HCT116 (cell line): ENCODE data around the gene DPP6. TPM values are rescaled to one million over a fixed set of nuclear protein-coding genes. Genes with fewer than 3 reads are reported as not detected.

Experiments used
- ATAC-seq: fragments of 200-7000 bp; cut with Tn5 transposase; 2 replicates; pipeline ENCODE4 v1.9.1; 2020; ENCODE audit warnings: mild to moderate bottlenecking, moderate library complexity
- BruUV-seq: library from RNA; stranded (reverse); fragments of 400-500 nt; replicated peaks from 2 replicates; lab custom pipeline; 2021; lab: Mats Ljungman, UMichigan
- CTCF ChIA-PET: fragments of 300-600 bp; sonication (Branson Sonifier 250); formaldehyde crosslinking; loops from one replicate; lab custom pipeline; 2021; ENCODE audit warnings: antibody characterized with exemption; lab: Charles Lee
- POLR2A ChIA-PET: fragments of 300-600, 350-600 bp; sonication (Branson Sonifier 250); formaldehyde crosslinking; loops from one replicate; lab custom pipeline; 2021; ENCODE audit warnings: antibody characterized with exemption; lab: Charles Lee
- RAD21 ChIA-PET, 2 experiments: fragments of 300-600 bp; sonication (Branson Sonifier 250); formaldehyde crosslinking; loops; one replicate each; lab custom pipeline; 2023; ENCODE audit warnings: low total read pairs in 2 of 2; ENCODE audit not compliant: uncharacterized antibody in 2 of 2, unreplicated experiment in 2 of 2, low non-redundant PET in 1 of 2; lab: Charles Lee
- DNase-seq: peaks from one replicate; pipeline ENCODE4 v3.0.0-alpha.2; 2010; ENCODE audit warnings: low read depth, low spot score
- H2AFZ ChIP-seq: fragments of 200-600 bp; shearing (Covaris generic), sonication (generic); 2 replicates; pipeline ENCODE4 v1.6.1; 2017; ENCODE audit warnings: low read depth, mixed run types, mixed read lengths, antibody characterized with exemption, low read length; ENCODE audit not compliant: poor library complexity, severe bottlenecking
- H3K27ac ChIP-seq: 2 replicates; pipeline ENCODE4 v1.5.1; 2012; ENCODE audit warnings: low read depth, low read length
- H3K27me3 ChIP-seq: fragments of 200-600 bp; sonication (generic); 2 replicates; pipeline ENCODE4 v1.6.1; 2016; ENCODE audit warnings: mixed run types, low read length, mixed read lengths; ENCODE audit not compliant: insufficient read depth
- H3K36me3 ChIP-seq, 2 experiments: fragments of 200-500 bp in 1 of 2; fragments of 200-600 bp in 1 of 2; sonication (Bioruptor generic) in 1 of 2; sonication (generic) in 1 of 2; 2 replicates each; pipeline versions ENCODE4 v1.5.1 to v1.6.1; 2014 to 2016; ENCODE audit warnings: low read length in 2 of 2, inconsistent platforms in 1 of 2, mixed read lengths in 1 of 2, mixed run types in 1 of 2; ENCODE audit not compliant: insufficient read depth in 2 of 2, control insufficient read depth in 1 of 2
- H3K4me1 ChIP-seq, 2 experiments: fragments of 200-600 bp in 1 of 2; sonication (generic) in 1 of 2; 2 replicates each; pipeline versions ENCODE4 v1.5.1 to v1.6.1; 2012 to 2017; ENCODE audit warnings: low read length in 2 of 2, inconsistent platforms in 1 of 2, mild to moderate bottlenecking in 1 of 2, mixed read lengths in 1 of 2, mixed run types in 1 of 2, moderate library complexity in 1 of 2; ENCODE audit not compliant: insufficient read depth in 2 of 2, control insufficient read depth in 1 of 2
- H3K4me2 ChIP-seq: fragments of 200-600 bp; sonication (generic); 2 replicates; pipeline ENCODE4 v1.6.1; 2017; ENCODE audit warnings: mixed run types, low read length, mixed read lengths
- H3K4me3 ChIP-seq, 2 experiments: fragments of 200-600 bp in 1 of 2; sonication (generic) in 1 of 2; replicated peaks in 1 of 2; 2 replicates each; pipeline ENCODE4 v1.5.1; 2011 to 2016; ENCODE audit warnings: low read length in 2 of 2, control low read depth in 1 of 2, low read depth in 1 of 2, mild to moderate bottlenecking in 1 of 2, mixed read lengths in 1 of 2, mixed run types in 1 of 2
- H3K79me2 ChIP-seq: fragments of 200-600 bp; sonication (generic); 2 replicates; pipeline ENCODE4 v1.6.1; 2017; ENCODE audit warnings: mild to moderate bottlenecking, mixed run types, low read length, moderate library complexity, mixed read lengths; ENCODE audit not compliant: insufficient read depth
- H3K9ac ChIP-seq: fragments of 200-600 bp; sonication (generic); 2 replicates; pipeline ENCODE4 v1.6.1; 2016; ENCODE audit warnings: low read length, mixed read lengths
- H3K9me2 ChIP-seq: fragments of 200-600 bp; sonication (generic), shearing (Covaris generic); 2 replicates; pipeline ENCODE4 v1.6.1; 2017; ENCODE audit warnings: mixed run types, mild to moderate bottlenecking, moderate library complexity; ENCODE audit not compliant: insufficient read depth
- H3K9me3 ChIP-seq, 2 experiments: fragments of 200-500 bp in 1 of 2; fragments of 200-600 bp in 1 of 2; sonication (Bioruptor generic) in 1 of 2; sonication (generic) in 1 of 2; 2 replicates each; pipeline ENCODE4 v1.6.1; 2014 to 2017; ENCODE audit warnings: low read length in 2 of 2, mixed read lengths in 2 of 2, inconsistent platforms in 1 of 2, low read depth in 1 of 2, mild to moderate bottlenecking in 1 of 2, mixed run types in 1 of 2, moderate library complexity in 1 of 2; ENCODE audit not compliant: control insufficient read depth in 1 of 2, insufficient read depth in 1 of 2
- H4K20me1 ChIP-seq: fragments of 200-600 bp; sonication (generic), shearing (Covaris generic); 2 replicates; pipeline ENCODE4 v1.6.1; 2017; ENCODE audit warnings: mixed run types, mild to moderate bottlenecking, moderate library complexity; ENCODE audit not compliant: insufficient read depth
- CBX3 ChIP-seq: IDR thresholded peaks from 2 replicates; pipeline ENCODE4 v1.6.1; 2012; ENCODE audit warnings: low read depth
- CEBPB ChIP-seq: IDR thresholded peaks from 2 replicates; pipeline ENCODE4 v1.6.1; 2012; ENCODE audit warnings: low read depth
- ELF1 ChIP-seq: IDR thresholded peaks from 2 replicates; pipeline ENCODE4 v1.6.1; 2012; ENCODE audit warnings: low read depth, borderline replicate concordance
- EZH2phosphoT487 ChIP-seq: fragments of 200-600 bp; IDR thresholded peaks from 2 replicates; pipeline ENCODE4 v1.6.1; 2018; ENCODE audit warnings: antibody characterized with exemption, borderline replicate concordance
- FOSL1 ChIP-seq: IDR thresholded peaks from 2 replicates; pipeline ENCODE4 v1.6.1; 2012; ENCODE audit warnings: low read depth
- JUND ChIP-seq: IDR thresholded peaks from 2 replicates; pipeline ENCODE4 v1.6.1; 2012
- POLR2AphosphoS5 ChIP-seq: IDR thresholded peaks from 2 replicates; pipeline ENCODE4 v1.6.1; 2011; ENCODE audit warnings: mild to moderate bottlenecking, low read depth, low read length, moderate library complexity
- SP1 ChIP-seq: IDR thresholded peaks from 2 replicates; pipeline ENCODE4 v1.6.1; 2012; ENCODE audit warnings: low read depth
- SRF ChIP-seq: IDR thresholded peaks from 2 replicates; pipeline ENCODE4 v1.6.1; 2012; ENCODE audit warnings: low read depth
- TCF7L2 ChIP-seq: IDR thresholded peaks from 2 replicates; pipeline ENCODE4 v1.7.0; 2011; ENCODE audit warnings: borderline replicate concordance, inconsistent platforms; ENCODE audit not compliant: insufficient read depth, insufficient read length; ENCODE audit errors: extremely low read depth
- YY1 ChIP-seq: IDR thresholded peaks from 2 replicates; pipeline ENCODE4 v1.6.1; 2011; ENCODE audit warnings: low read length, low read depth, moderate library complexity, mild to moderate bottlenecking; ENCODE audit not compliant: insufficient replicate concordance; ENCODE audit errors: extremely low read depth
- ZFX ChIP-seq: fragments of 450-650 bp; IDR thresholded peaks from 2 replicates; pipeline ENCODE4 v1.6.1; 2017
- ZNF274 ChIP-seq: fragments of 200-500 bp; sonication (Bioruptor generic); IDR thresholded peaks from 2 replicates; pipeline ENCODE4 v1.6.1; 2014; ENCODE audit warnings: mild to moderate bottlenecking, low read depth, low read length, inconsistent platforms
- intact Hi-C: fragments of 100-400 bp; cut with micrococcal nuclease; formaldehyde crosslinking; loops from 2 replicates; pipeline ENCODE4 v1.10.0; 2022
- total RNA-seq: library from RNA; stranded (reverse); gene quantifications from one replicate; pipeline ENCODE4 v1.2.1, GENCODE V29; 2021; ENCODE audit not compliant: unreplicated experiment
- TF ChIP-seq, protein P1 (sequence below): IDR thresholded peaks from 2 replicates; pipeline ENCODE4 v1.6.1; 2012
- TF ChIP-seq, protein P2 (sequence below), 3 experiments: fragments of 200-600 bp in 1 of 3; sonication (generic) in 1 of 3; IDR thresholded peaks in 2 of 3; conservative IDR thresholded peaks in 1 of 3; 2 replicates each; pipeline ENCODE4 v1.5.1; 2012 to 2017; ENCODE audit warnings: low read depth in 2 of 3, low read length in 2 of 3, antibody characterized with exemption in 1 of 3, borderline replicate concordance in 1 of 3, control low read depth in 1 of 3, mild to moderate bottlenecking in 1 of 3, mixed read lengths in 1 of 3, mixed run types in 1 of 3, moderate library complexity in 1 of 3; ENCODE audit not compliant: insufficient read depth in 1 of 3
- TF ChIP-seq, protein P3 (sequence below): IDR thresholded peaks from 2 replicates; pipeline ENCODE4 v1.6.1; 2012; ENCODE audit warnings: low read depth
- TF ChIP-seq, protein P4 (sequence below): IDR thresholded peaks from 2 replicates; pipeline ENCODE4 v1.6.1; 2011; ENCODE audit warnings: mild to moderate bottlenecking, low read length, moderate library complexity; ENCODE audit not compliant: insufficient replicate concordance; ENCODE audit errors: extremely low read depth

The DPP6 gene
- total RNA-seq, 1 experiment from 2014 or later: not detected

DNA sequence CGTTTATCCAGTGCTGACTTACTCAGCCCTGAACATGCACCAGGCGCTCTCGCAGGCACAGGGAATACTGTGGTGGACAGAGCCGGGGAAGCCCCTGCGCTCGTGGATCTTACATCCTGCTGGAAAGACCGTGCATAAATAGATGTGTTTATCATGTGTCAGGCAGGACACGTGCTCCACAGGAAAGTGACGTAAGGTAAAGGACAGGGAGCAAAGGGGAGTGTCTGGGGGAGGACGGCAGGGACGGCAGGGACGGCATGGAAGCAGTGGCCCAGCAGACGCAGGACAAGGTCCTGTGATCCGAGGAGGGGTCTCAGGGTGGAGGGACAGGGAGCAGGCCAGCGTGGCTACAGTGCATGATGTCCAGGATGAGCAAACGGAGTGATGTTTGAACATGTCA, 540.2 kb downstream of the DPP6 start:
- ChIA-PET POLR2A (no interaction called here), CTCF (no interaction called here), RAD21 (no interaction called here)
- H3K9me3 ChIP-seq: no peaks in the 10 kb centered on the region; a peak in 1 of 4 replicates
- H3K79me2 ChIP-seq: no peaks in the 10 kb centered on the region
- no peak overlapping the region for H2AFZ ChIP-seq
- H3K27ac ChIP-seq: no peak overlapping the region
- no peaks in the 10 kb centered on the region for H3K4me1 ChIP-seq
- DNase-seq: no peak
- no peak overlapping the region for H3K9ac ChIP-seq
- no peaks in the 10 kb centered on the region for H3K36me3 ChIP-seq
- BruUV-seq: no TSS peak
- ATAC-seq: no peak
- no peaks in the 10 kb centered on the region for H3K27me3 ChIP-seq
- H3K4me2 ChIP-seq: no peak overlapping the region
- intact Hi-C loops: no loop called here
- TF ChIP-seq ZFX (no peak), SP1 (no peak), CBX3 (no peak), EZH2phosphoT487 (no peak), YY1 (no peak), FOSL1 (no peak), JUND (no peak), TCF7L2 (no peak), ZNF274 (no peak), POLR2AphosphoS5 (no peak), ELF1 (no peak), CEBPB (no peak), SRF (no peak)
- TF ChIP-seq, protein P1, sequence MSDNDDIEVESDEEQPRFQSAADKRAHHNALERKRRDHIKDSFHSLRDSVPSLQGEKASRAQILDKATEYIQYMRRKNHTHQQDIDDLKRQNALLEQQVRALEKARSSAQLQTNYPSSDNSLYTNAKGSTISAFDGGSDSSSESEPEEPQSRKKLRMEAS: no peak
- TF ChIP-seq, protein P2, sequence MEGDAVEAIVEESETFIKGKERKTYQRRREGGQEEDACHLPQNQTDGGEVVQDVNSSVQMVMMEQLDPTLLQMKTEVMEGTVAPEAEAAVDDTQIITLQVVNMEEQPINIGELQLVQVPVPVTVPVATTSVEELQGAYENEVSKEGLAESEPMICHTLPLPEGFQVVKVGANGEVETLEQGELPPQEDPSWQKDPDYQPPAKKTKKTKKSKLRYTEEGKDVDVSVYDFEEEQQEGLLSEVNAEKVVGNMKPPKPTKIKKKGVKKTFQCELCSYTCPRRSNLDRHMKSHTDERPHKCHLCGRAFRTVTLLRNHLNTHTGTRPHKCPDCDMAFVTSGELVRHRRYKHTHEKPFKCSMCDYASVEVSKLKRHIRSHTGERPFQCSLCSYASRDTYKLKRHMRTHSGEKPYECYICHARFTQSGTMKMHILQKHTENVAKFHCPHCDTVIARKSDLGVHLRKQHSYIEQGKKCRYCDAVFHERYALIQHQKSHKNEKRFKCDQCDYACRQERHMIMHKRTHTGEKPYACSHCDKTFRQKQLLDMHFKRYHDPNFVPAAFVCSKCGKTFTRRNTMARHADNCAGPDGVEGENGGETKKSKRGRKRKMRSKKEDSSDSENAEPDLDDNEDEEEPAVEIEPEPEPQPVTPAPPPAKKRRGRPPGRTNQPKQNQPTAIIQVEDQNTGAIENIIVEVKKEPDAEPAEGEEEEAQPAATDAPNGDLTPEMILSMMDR (IDR thresholded peaks at IDR 0.05 in 2 of 3, conservative IDR thresholded peaks at IDR 0.05 in 1 of 3; ENCODE audit: borderline replicate concordance in 1 of 3, insufficient read depth in 1 of 3, low read depth in 2 of 3, low read length in 2 of 3): no peak
- TF ChIP-seq, protein P3, sequence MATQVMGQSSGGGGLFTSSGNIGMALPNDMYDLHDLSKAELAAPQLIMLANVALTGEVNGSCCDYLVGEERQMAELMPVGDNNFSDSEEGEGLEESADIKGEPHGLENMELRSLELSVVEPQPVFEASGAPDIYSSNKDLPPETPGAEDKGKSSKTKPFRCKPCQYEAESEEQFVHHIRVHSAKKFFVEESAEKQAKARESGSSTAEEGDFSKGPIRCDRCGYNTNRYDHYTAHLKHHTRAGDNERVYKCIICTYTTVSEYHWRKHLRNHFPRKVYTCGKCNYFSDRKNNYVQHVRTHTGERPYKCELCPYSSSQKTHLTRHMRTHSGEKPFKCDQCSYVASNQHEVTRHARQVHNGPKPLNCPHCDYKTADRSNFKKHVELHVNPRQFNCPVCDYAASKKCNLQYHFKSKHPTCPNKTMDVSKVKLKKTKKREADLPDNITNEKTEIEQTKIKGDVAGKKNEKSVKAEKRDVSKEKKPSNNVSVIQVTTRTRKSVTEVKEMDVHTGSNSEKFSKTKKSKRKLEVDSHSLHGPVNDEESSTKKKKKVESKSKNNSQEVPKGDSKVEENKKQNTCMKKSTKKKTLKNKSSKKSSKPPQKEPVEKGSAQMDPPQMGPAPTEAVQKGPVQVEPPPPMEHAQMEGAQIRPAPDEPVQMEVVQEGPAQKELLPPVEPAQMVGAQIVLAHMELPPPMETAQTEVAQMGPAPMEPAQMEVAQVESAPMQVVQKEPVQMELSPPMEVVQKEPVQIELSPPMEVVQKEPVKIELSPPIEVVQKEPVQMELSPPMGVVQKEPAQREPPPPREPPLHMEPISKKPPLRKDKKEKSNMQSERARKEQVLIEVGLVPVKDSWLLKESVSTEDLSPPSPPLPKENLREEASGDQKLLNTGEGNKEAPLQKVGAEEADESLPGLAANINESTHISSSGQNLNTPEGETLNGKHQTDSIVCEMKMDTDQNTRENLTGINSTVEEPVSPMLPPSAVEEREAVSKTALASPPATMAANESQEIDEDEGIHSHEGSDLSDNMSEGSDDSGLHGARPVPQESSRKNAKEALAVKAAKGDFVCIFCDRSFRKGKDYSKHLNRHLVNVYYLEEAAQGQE: no peak
- TF ChIP-seq, protein P4, sequence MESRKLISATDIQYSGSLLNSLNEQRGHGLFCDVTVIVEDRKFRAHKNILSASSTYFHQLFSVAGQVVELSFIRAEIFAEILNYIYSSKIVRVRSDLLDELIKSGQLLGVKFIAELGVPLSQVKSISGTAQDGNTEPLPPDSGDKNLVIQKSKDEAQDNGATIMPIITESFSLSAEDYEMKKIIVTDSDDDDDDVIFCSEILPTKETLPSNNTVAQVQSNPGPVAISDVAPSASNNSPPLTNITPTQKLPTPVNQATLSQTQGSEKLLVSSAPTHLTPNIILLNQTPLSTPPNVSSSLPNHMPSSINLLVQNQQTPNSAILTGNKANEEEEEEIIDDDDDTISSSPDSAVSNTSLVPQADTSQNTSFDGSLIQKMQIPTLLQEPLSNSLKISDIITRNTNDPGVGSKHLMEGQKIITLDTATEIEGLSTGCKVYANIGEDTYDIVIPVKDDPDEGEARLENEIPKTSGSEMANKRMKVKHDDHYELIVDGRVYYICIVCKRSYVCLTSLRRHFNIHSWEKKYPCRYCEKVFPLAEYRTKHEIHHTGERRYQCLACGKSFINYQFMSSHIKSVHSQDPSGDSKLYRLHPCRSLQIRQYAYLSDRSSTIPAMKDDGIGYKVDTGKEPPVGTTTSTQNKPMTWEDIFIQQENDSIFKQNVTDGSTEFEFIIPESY: no peak
- no peaks in the 10 kb centered on the region for H3K9me2 ChIP-seq
- no peak overlapping the region for H3K4me3 ChIP-seq
- H4K20me1 ChIP-seq: no peaks in the 10 kb centered on the region
